SH-SY5Y (cell line): Measurements from ENCODE around the gene SLC38A10.
A peak's percentile ranks its signal among the peaks of the same experiment; 100 is the strongest.

Source experiments
- GATA2 ChIP-seq: IDR thresholded peaks from 2 replicates; pipeline ENCODE4 v1.6.1; 2011; ENCODE audit warnings: mild to moderate bottlenecking, low read depth, low read length
- GATA3 ChIP-seq: IDR thresholded peaks from 2 replicates; pipeline ENCODE4 v1.6.1; 2011; ENCODE audit warnings: low read depth, mild to moderate bottlenecking, low read length, moderate library complexity

The SLC38A10 gene

GRCh38 chr17:81310949-81311550, 15.9 kb upstream of the SLC38A10 start:
- TF ChIP-seq GATA2 (peak; percentile 93), GATA3 (no peak)

GRCh38 chr17:81309859-81310839, 15.0 kb upstream of the SLC38A10 start:
- no peak for TF ChIP-seq GATA2
- TF ChIP-seq GATA3, result no peak

GRCh38 chr17:81309140-81309858, 14.2 kb upstream of the SLC38A10 start:
- peak; percentile 57 for TF ChIP-seq GATA2
- no peak for TF ChIP-seq GATA3

- no peak for TF ChIP-seq GATA2
- TF ChIP-seq GATA3, result no peak
Observed at GRCh38 chr17:81307636-81308560, 12.8 kb upstream of the SLC38A10 start.

GRCh38 chr17:81306898-81307510, 11.9 kb upstream of the SLC38A10 start:
- TF ChIP-seq GATA2 (no peak), GATA3 (no peak)

- TF ChIP-seq GATA3 (no peak), GATA2 (no peak)
Observed at GRCh38 chr17:81306491-81306890, 11.4 kb upstream of the SLC38A10 start.

- TF ChIP-seq GATA3 (no peak), GATA2 (no peak)
Observed at GRCh38 chr17:81305051-81305630, 10.0 kb upstream of the SLC38A10 start.

GRCh38 chr17:81304196-81305015, 9.3 kb upstream of the SLC38A10 start:
- TF ChIP-seq GATA3 (no peak), GATA2 (no peak)

GRCh38 chr17:81303385-81303784, 8.3 kb upstream of the SLC38A10 start:
- TF ChIP-seq GATA3 (no peak), GATA2 (no peak)

GRCh38 chr17:81302861-81303333, 7.8 kb upstream of the SLC38A10 start:
- TF ChIP-seq GATA2 (no peak), GATA3 (no peak)

GRCh38 chr17:81302324-81302723, 7.2 kb upstream of the SLC38A10 start:
- TF ChIP-seq GATA3, result no peak
- TF ChIP-seq GATA2, result no peak
